B cell (primary cell): ENCODE data around the gene EFHC2. TPM values are rescaled to one million over a fixed set of nuclear protein-coding genes. Genes with fewer than 3 reads are reported as not detected.

Source experiments
- ATAC-seq: fragments of 200-7000 bp; cut with Tn5 transposase; one replicate; pipeline ENCODE4 v1.10.0; 2021; ENCODE audit warnings: low read depth, mild to moderate bottlenecking, moderate number of reproducible peaks, moderate library complexity
- CTCF ChIA-PET: fragments of 350-600 bp; sonication (Branson Sonifier 250); formaldehyde crosslinking; loops from one replicate; lab custom pipeline; 2021; ENCODE audit warnings: antibody characterized with exemption, inconsistent platforms; lab: Charles Lee
- POLR2A ChIA-PET: fragments of 350-600 bp; sonication (Branson Sonifier 250); formaldehyde crosslinking; loops from one replicate; lab custom pipeline; 2021; ENCODE audit warnings: antibody characterized with exemption; lab: Charles Lee
- DNase-seq: peaks from one replicate; pipeline ENCODE4 v3.0.0; 2013
- H2AFZ ChIP-seq: 2 replicates; pipeline ENCODE4 v1.6.1; 2012; ENCODE audit warnings: mild to moderate bottlenecking, low read depth, low read length; ENCODE audit not compliant: insufficient read depth, poor library complexity, severe bottlenecking
- H3K27ac ChIP-seq, 2 donors: 1 replicate in 1 of 2; 2 replicates in 1 of 2; pipeline ENCODE4 v1.5.1; 2012 to 2013; ENCODE audit warnings: low read length in 2 of 2, mild to moderate bottlenecking in 2 of 2, moderate library complexity in 1 of 2
- H3K27me3 ChIP-seq, 4 experiments: fragments of 200-600 bp in 1 of 4; sonication (generic) in 1 of 4; replicated peaks in 1 of 4; 1 replicate in 2 of 4; 2 replicates in 2 of 4; pipeline versions ENCODE4 v1.6.1 to v1.7.0; 2013 to 2016; ENCODE audit warnings: low read length in 3 of 4, mild to moderate bottlenecking in 2 of 4, mixed read lengths in 1 of 4, moderate library complexity in 1 of 4; ENCODE audit not compliant: insufficient read depth in 4 of 4, control insufficient read depth in 3 of 4; ENCODE audit errors: control extremely low read depth in 1 of 4
- H3K36me3 ChIP-seq, 2 experiments: replicated peaks in 1 of 2; 1 replicate in 1 of 2; 2 replicates in 1 of 2; pipeline versions ENCODE4 v1.6.1 to v1.7.1; 2013; ENCODE audit warnings: low read length in 1 of 2; ENCODE audit not compliant: insufficient read depth in 2 of 2, control insufficient read depth in 1 of 2; ENCODE audit errors: control extremely low read depth in 1 of 2, extremely low read depth in 1 of 2
- H3K4me1 ChIP-seq, 2 donors: fragments of 200-600 bp in 1 of 2; sonication (generic) in 1 of 2; 1 replicate in 1 of 2; 2 replicates in 1 of 2; pipeline versions ENCODE4 v1.5.1 to v1.6.1; 2013 to 2017; ENCODE audit warnings: low read length in 2 of 2; ENCODE audit not compliant: control insufficient read depth in 2 of 2, insufficient read depth in 2 of 2
- H3K4me2 ChIP-seq: replicated peaks from 2 replicates; pipeline ENCODE3; 2012; ENCODE audit warnings: mild to moderate bottlenecking, low read depth, low read length; ENCODE audit not compliant: poor library complexity, severe bottlenecking
- H3K4me3 ChIP-seq, 5 experiments: fragments of 200-600 bp in 1 of 5; sonication (generic) in 1 of 5; 1 replicate in 3 of 5; 2 replicates in 2 of 5; pipeline versions ENCODE4 v1.5.1 to v1.7.0; 2011 to 2016; ENCODE audit warnings: low read length in 4 of 5, mild to moderate bottlenecking in 4 of 5, low read depth in 2 of 5, control low read depth in 1 of 5, moderate library complexity in 1 of 5; ENCODE audit not compliant: insufficient read depth in 1 of 5; ENCODE audit errors: control extremely low read depth in 1 of 5, extremely low read depth in 1 of 5
- H3K79me2 ChIP-seq: fragments of 200-600 bp; sonication (generic); one replicate; pipeline ENCODE4 v1.6.0; 2016; ENCODE audit warnings: low read length; ENCODE audit not compliant: control insufficient read depth, insufficient read depth
- H3K9ac ChIP-seq: fragments of 200-600 bp; sonication (generic); 2 replicates; pipeline ENCODE4 v1.6.1; 2017; ENCODE audit warnings: mild to moderate bottlenecking, low read length, moderate library complexity
- H3K9me3 ChIP-seq, 3 donors: one replicate each; pipeline versions ENCODE4 v1.6.1 to v1.7.1; 2013; ENCODE audit warnings: low read length in 2 of 3; ENCODE audit not compliant: control insufficient read depth in 2 of 3, insufficient read depth in 1 of 3; ENCODE audit errors: control extremely low read depth in 1 of 3
- H4K20me1 ChIP-seq: 2 replicates; pipeline ENCODE4 v1.6.0; 2012; ENCODE audit warnings: mild to moderate bottlenecking, low read length; ENCODE audit not compliant: insufficient read depth, control insufficient read depth, poor library complexity, severe bottlenecking
- H3K27ac Mint-ChIP-seq: one replicate; pipeline ENCODE4 v1.8.0; 2021; ENCODE audit warnings: mixed read lengths
- H3K27me3 Mint-ChIP-seq: one replicate; pipeline ENCODE4 v1.8.0; 2021; ENCODE audit warnings: mixed read lengths
- H3K4me1 Mint-ChIP-seq: one replicate; pipeline ENCODE4 v1.8.0; 2021; ENCODE audit warnings: mixed read lengths
- H3K4me3 Mint-ChIP-seq: one replicate; pipeline ENCODE4 v1.8.0; 2021; ENCODE audit warnings: mixed read lengths
- H3K9me3 Mint-ChIP-seq: one replicate; pipeline ENCODE4 v1.8.0; 2022; ENCODE audit warnings: mixed read lengths; ENCODE audit not compliant: insufficient read depth
- EZH2 ChIP-seq: IDR thresholded peaks from 2 replicates; pipeline ENCODE4 v1.6.1; 2012; ENCODE audit warnings: borderline replicate concordance, low read depth, mild to moderate bottlenecking, moderate library complexity, low read length; ENCODE audit not compliant: insufficient read depth, poor library complexity, severe bottlenecking
- WGBS: methylation state at CpG from one replicate; pipeline ENCODE4 v1.1.5; 2013; ENCODE audit warnings: missing lambda C conversion rate; ENCODE audit not compliant: insufficient coverage; 5-methylcytosine and 5-hydroxymethylcytosine counted together
- intact Hi-C: fragments of 100-400 bp; cut with micrococcal nuclease; formaldehyde crosslinking; loops from one replicate; pipeline ENCODE4 v1.10.0; 2022
- polyA plus RNA-seq: library from polyadenylated mRNA; depleted of rRNA; stranded (reverse); fragments of >200 nt; gene quantifications from 2 replicates; pipeline ENCODE4 v1.2.3, GENCODE V29; 2012
- total RNA-seq, 2 donors: library from RNA; stranded (reverse); fragments of 120-200 nt in 1 of 2; gene quantifications; 1 replicate in 1 of 2; 2 replicates in 1 of 2; pipeline versions ENCODE4 v1.2.3 to v1.2.4, GENCODE V29; 2013 to 2022
- TF ChIP-seq, protein P1 (sequence below): fragments of 200-600 bp; IDR thresholded peaks from one replicate; pipeline ENCODE4 v1.8.0; 2022; ENCODE audit warnings: antibody characterized with exemption, mild to moderate bottlenecking

EFHC2 gene
- total and polyA plus RNA-seq, 2 donors (not counting 1 experiment from before 2014, with no cell fraction given) = 0.12 to 0.47 TPM

DNA sequence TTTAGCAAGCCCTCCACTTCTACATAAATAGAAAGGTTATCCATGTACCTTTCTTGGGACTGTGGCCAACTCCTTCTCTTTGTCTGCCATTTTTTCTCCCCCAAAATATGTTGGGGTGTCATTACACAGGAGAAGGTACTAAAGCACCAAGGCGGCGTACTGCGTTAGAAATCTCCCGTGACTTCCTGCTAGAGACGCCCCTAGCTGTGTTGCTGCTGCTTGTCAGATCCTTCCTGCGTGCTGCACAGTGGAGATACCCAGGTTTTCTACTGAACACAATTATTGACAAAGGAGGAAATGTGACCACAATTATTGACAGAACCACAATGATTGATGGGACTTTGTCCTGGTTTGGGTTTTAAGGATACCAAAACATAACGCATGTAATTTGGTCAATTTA lies 97.7 kb downstream of the EFHC2 start:
- H3K9ac ChIP-seq = no peak overlapping the region
- ATAC-seq = no peak
- TF ChIP-seq EZH2 = no peak
- TF ChIP-seq, protein P1, sequence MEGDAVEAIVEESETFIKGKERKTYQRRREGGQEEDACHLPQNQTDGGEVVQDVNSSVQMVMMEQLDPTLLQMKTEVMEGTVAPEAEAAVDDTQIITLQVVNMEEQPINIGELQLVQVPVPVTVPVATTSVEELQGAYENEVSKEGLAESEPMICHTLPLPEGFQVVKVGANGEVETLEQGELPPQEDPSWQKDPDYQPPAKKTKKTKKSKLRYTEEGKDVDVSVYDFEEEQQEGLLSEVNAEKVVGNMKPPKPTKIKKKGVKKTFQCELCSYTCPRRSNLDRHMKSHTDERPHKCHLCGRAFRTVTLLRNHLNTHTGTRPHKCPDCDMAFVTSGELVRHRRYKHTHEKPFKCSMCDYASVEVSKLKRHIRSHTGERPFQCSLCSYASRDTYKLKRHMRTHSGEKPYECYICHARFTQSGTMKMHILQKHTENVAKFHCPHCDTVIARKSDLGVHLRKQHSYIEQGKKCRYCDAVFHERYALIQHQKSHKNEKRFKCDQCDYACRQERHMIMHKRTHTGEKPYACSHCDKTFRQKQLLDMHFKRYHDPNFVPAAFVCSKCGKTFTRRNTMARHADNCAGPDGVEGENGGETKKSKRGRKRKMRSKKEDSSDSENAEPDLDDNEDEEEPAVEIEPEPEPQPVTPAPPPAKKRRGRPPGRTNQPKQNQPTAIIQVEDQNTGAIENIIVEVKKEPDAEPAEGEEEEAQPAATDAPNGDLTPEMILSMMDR = no peak
- no CpG with 5 or more reads among the region's 7 CpGs for WGBS
- H3K27ac ChIP-seq = no peak overlapping the region
- no peak for DNase-seq
- intact Hi-C loops = loop anchor here (2.0 kb wide), 1 partner anchor 287 kb away; no protein-coding TSS in a partner anchor
- ChIA-PET CTCF (interaction anchor here (0.9 to 2.9 kb wide), 2 partner anchors 7 to 288 kb away, joined by 4 to 14 read pairs; no protein-coding TSS in a partner anchor), POLR2A (no interaction called here)
- H3K4me1 ChIP-seq = no peaks in the 10 kb centered on the region
- no peaks in the 10 kb centered on the region for H4K20me1 ChIP-seq
- no peak overlapping the region for H3K4me3 ChIP-seq
- H3K4me3 Mint-ChIP-seq = no peak overlapping the region
- H3K27ac Mint-ChIP-seq = no peak overlapping the region
- no peak overlapping the region for H2AFZ ChIP-seq
- no peaks in the 10 kb centered on the region for H3K27me3 Mint-ChIP-seq
- H3K27me3 ChIP-seq = no peaks in the 10 kb centered on the region
- peaks cover 7% of the 10 kb centered on the region for H3K4me1 Mint-ChIP-seq
- no peak overlapping the region for H3K4me2 ChIP-seq
- peaks cover 0 to 4% (median 0%) of the 10 kb centered on the region in 3 donors for H3K9me3 ChIP-seq
- H3K79me2 ChIP-seq = no peaks in the 10 kb centered on the region
- no peaks in the 10 kb centered on the region for H3K36me3 ChIP-seq
- no peaks in the 10 kb centered on the region for H3K9me3 Mint-ChIP-seq

DNA sequence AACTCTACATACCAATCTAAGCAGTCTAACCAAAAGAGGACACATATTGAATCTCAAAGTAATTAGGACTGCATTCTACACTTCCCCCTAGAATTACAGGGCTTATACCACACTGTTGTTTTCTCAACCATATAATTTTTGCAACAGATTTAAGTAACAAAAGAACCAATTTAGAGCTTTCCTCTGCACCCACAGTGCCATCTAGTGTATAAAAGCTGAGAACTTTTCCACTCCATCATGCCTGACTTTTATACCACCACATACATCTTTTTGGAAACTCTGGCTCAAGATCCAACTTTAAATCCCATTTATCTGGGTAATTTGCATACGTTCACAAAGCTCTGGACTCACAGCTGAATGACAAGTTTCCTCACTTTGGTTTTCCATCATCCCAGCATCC lies 99.5 kb downstream of the EFHC2 start:
- intact Hi-C loops = loop anchor here (2.0 kb wide), 1 partner anchor 285 kb away; no protein-coding TSS in a partner anchor
- H3K4me2 ChIP-seq = no peak overlapping the region
- ChIA-PET CTCF (interaction anchor here (0.9 to 2.9 kb wide), 10 partner anchors 9 to 408 kb away, joined by 3 to 16 read pairs (median 5); no protein-coding TSS in a partner anchor), POLR2A (no interaction called here)
- no peaks in the 10 kb centered on the region for H3K79me2 ChIP-seq
- no peak overlapping the region for H3K9ac ChIP-seq
- no peaks in the 10 kb centered on the region for H3K27me3 ChIP-seq
- H2AFZ ChIP-seq = no peak overlapping the region
- H3K4me1 ChIP-seq = no peaks in the 10 kb centered on the region
- H3K27ac ChIP-seq = no peak overlapping the region
- H3K27me3 Mint-ChIP-seq = peaks cover 2% of the 10 kb centered on the region
- no peaks in the 10 kb centered on the region for H3K9me3 Mint-ChIP-seq
- H4K20me1 ChIP-seq = no peaks in the 10 kb centered on the region
- H3K36me3 ChIP-seq = no peaks in the 10 kb centered on the region
- ATAC-seq (no peak), DNase-seq (peak; percentile 46)
- no peak overlapping the region for H3K27ac Mint-ChIP-seq
- H3K9me3 ChIP-seq = no peaks in the 10 kb centered on the region
- WGBS = no CpG with 5 or more reads among the region's 1 CpG
- TF ChIP-seq EZH2 = no peak
- TF ChIP-seq, protein P1 = peak; percentile 56
- H3K4me3 Mint-ChIP-seq = no peak overlapping the region
- H3K4me1 Mint-ChIP-seq = peaks cover 7% of the 10 kb centered on the region
- H3K4me3 ChIP-seq = no peak overlapping the region
